ENCODE measurements around the gene C1orf159.

GRCh38 chr1:1061682-1062345 lies 54.1 kb downstream of the C1orf159 start:
- TF ChIP-seq EZH2 (IDR thresholded peaks at IDR 0.05; ENCODE audit: borderline replicate concordance, low read depth, low read length, severe bottlenecking) (no peak), CTCF (IDR thresholded peaks at IDR 0.05; ENCODE audit: borderline replicate concordance, extremely low read depth, low read length, poor library complexity, severe bottlenecking) (no peak)

All from DND-41 (cell line).